Left renal pelvis (tissue), 4 donors: ENCODE results near the gene MOV10. TPM values are rescaled to one million over a fixed set of nuclear protein-coding genes. Genes with fewer than 3 reads are reported as not detected.

Source experiments
- DNase-seq, 4 donors: peaks; one replicate each; pipeline ENCODE4 v3.0.0-alpha.2; 2013; ENCODE audit warnings: low read depth in 4 of 4, low spot score in 3 of 4
- polyA plus RNA-seq, 4 donors: library from polyadenylated mRNA; unstranded; fragments of 120-200 nt; gene quantifications; one replicate each; pipeline ENCODE4 v1.2.1, GENCODE V29; 2013; ENCODE audit not compliant: insufficient read length in 4 of 4

MOV10 gene
- polyA plus RNA-seq, 4 donors: 60.9 to 87.9 (median 68.9) TPM

DNA sequence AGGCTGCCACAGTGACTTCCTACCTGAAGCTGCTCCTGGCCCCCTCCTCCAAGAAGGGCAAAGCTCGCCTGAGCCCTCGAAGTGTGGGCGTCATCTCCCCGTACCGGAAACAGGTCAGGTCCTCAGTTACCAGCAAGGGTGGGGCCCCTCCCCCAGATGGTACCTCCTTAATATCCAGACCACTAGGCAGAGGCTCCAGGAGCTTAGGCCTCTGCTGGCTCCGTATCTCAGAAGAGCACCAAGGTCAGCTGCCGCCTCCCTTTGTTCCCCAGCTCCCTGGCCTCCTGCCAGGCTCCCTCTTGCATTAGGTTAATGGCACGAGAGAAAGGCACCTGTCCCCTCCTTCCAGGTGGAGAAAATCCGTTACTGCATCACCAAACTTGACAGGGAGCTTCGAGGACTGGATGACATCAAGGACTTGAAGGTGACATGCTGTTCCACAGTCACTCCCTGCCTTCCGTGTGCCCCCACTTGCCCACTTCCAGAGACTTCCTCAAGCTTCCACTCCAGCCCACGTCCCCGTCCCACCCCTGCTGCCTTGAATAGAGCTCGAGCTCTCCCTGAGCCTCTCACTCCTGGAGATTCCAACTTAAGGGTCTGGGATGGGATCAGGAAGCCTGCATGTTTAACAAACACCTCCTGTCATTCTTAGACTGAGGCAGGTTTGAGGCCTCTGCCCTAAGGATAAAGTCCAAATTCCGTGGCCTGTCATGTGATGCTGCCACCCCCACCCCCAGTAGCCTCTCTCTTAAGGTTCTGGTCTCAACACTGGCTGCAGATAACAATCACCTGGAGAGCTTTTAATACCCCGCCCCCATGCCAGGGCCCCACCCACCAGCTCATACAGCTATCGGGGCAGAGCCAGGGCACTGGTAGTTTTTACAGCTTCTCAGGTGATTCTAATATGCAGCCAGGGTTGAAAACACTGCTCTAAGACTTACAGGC is 24.2 kb downstream of the MOV10 start:
- DNase-seq: no peak

DNA sequence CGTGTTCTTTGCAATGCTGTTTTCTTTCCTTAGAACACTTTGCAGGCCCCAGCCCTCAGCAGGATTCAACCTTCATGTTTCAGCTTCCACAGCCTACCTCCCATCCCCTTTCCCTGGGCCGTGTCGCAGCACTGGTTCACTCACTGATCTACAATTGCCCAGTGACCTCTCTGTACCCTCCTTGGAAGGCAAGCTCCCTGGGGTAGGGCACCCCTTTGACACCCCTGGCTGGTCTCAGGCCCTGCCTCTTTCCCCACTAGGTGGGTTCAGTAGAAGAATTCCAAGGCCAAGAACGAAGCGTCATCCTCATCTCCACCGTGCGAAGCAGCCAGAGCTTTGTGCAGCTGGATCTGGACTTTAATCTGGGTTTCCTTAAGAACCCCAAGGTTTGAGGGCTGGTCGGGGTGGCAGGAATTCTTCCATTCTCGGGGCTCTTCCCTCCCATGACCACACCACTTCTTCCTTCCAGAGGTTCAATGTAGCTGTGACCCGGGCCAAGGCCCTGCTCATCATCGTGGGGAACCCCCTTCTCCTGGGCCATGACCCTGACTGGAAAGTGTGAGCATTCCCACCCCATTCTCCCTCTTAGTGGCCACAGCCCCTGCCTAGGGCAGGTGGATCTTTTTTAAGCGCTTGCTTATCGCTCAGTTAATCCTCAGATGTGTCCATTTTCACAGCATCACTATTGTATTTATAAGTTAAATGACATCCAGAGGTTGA is 25.1 kb downstream of the MOV10 start:
- no peak for DNase-seq

DNA sequence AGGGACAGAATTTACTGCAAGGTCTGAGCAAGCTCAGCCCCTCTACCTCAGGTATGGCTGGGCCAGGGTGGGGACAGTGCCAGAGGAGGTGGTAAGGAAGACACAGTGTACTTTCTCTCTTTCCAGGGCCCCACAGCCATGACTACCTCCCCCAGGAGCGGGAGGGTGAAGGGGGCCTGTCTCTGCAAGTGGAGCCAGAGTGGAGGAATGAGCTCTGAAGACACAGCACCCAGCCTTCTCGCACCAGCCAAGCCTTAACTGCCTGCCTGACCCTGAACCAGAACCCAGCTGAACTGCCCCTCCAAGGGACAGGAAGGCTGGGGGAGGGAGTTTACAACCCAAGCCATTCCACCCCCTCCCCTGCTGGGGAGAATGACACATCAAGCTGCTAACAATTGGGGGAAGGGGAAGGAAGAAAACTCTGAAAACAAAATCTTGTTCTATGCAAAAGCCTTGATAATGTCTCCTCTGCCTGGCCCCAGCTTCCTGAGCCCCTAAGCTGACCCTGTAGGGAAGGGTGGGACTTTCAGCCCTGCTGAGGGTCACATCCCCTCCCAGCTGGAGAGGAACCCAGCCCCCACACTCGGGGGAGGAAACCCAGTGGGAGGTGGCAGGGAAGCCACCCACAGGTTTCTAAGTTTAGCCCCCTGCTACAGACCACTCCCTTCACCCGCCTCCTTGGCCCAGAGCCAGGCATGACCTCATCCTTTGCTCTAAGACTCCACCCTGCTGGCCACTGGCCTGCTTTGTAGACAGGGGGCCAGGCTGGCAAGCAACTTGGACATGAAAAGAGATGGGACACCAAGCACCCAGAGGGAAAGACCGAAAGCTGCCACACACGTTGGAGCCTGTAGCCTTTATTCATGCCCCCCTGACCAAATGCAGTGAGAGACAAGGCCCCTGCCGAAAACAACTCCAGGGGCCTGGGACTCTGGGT is 26.1 kb downstream of the MOV10 start:
- peak in 3 of 4 donors; percentile 90 to 91 (median 91) for DNase-seq

DNA sequence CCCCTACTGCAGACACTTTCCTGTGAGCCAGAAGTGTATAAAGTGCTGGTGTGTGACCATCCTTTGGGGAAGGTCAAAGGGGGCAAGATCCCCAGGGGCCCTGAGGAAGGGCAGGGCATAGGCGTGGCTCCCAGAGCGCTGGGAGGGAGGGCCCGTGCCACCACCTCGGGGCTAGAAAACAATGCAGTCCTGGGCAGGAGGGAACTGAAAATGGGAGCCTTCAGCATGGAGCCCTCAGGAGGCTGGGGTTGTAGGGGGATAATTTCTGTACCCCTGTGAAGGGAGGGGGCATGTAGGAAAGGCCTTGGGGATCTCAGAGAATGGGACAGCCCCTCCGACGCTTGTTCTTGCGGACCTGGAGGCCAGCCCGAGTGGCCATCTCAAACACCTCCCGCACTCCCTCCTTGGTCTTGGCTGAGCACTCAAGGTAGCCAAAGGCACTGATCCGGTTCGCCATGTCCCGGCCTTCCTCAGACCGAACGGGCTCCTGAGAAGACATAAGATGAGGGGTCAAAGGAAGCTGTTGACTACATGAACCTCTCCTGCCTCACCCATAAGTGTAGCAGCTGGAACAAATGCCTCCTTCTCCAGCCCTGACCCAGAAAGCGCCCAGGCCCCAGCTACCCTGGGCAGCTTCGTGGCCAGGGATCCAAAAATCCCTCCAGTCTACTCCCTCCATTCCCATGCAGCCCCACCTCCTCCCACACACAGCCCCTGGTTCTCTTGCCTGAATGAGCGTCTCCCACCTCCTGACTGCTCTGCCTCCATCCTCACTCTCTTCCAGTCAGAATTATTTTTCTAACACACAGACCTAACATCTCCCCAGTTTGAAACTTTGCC is 27.0 kb downstream of the MOV10 start:
- no peak for DNase-seq

DNA sequence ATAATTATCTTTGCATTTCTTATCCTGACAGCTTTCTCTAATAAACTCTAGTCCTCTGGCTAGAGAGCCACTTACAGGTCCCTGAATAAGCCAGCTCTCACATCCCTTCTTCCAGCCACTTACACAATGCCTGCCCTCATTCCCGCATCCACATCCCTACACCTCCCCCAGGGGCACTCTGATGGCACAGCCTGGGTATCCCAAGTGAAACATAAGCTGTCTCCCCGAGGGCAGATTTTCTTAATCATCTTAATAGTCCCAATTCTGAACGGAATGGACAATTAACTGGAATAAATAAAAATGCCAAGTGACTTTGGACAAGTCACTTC is 27.6 kb downstream of the MOV10 start:
- no peak for DNase-seq

DNA sequence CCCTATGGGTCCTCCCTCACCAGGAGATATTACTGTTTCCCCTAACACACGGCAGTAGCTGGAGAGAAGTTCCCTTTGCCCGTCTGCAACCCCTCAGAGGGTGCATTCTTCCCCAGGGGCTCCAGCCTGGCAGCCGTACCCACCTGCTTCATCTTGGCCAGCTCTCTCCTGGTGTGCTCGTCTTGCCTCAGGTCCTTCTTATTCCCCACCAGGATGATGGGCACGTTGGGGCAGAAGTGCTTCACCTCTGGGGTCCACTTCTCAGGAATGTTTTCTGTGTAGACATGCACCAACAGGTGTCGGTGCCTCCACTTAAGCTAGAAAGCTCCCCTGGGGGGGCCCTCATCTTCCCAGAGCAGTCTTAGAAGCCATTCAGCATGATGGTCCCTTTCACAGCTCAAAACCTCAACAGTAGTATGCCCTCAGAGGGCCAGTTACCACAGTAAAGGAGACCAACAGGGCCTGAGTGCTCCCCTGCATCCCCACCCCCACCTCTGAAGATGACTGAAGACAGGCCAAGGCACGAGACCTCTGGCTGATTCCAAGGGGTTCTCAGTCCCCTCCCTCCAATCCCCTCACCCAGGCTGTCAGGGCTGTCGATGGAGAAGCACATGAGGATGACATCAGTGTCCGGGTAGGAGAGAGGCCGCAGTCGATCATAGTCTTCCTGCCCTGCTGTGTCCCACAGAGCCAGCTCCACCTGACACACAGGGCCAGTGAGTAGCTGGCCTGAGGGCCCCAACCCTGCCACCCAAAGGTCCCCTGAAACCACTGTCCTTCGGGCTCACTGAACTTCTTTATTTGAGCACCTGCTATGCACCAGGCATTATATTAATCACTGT is 28.2 kb downstream of the MOV10 start:
- DNase-seq: no peak

DNA sequence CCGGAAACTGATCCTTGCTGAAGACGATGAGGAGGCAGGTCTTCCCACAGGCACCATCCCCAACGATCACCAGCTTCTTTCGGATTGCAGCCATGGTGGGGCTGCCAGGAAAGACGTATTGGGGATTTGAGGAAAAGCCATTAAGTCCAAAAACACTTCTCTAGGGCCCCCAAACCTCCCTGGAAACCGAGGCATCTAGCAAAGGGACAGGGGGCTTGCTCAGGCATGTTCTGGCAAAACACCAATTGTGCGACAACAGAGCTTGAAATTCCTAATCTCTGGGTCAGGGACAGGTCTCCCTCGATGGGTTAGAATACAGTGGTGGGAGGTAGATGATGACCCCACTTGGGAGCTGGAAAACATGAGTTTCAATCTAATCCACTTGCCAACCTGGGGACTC is 29.2 kb downstream of the MOV10 start:
- no peak for DNase-seq

DNA sequence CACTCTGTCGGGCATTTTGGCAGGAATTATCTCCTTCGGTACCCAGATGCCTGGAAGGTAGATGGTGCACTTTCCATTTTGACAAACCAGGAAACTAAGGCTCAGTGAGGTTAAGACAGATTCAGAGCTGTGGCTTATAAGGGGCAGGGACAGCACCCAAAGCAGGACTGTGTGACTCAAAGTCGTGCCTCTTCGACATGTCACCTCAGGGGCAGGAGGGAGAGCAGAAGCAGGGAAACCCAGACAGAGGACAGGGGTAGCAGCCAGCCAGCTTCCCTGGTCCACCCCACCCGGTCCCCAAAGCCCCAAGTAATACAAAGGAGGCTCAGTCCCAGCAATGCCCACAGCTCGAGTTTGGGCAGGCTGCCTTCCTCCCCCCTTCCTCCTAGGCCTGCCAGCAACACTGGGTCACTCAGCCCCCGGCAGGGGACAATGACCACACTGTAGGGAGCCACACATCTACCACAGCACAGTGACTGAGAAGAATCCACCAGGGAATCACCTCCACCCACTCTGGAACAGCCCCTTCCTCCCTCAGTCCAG is 30.0 kb downstream of the MOV10 start:
- no peak for DNase-seq

DNA sequence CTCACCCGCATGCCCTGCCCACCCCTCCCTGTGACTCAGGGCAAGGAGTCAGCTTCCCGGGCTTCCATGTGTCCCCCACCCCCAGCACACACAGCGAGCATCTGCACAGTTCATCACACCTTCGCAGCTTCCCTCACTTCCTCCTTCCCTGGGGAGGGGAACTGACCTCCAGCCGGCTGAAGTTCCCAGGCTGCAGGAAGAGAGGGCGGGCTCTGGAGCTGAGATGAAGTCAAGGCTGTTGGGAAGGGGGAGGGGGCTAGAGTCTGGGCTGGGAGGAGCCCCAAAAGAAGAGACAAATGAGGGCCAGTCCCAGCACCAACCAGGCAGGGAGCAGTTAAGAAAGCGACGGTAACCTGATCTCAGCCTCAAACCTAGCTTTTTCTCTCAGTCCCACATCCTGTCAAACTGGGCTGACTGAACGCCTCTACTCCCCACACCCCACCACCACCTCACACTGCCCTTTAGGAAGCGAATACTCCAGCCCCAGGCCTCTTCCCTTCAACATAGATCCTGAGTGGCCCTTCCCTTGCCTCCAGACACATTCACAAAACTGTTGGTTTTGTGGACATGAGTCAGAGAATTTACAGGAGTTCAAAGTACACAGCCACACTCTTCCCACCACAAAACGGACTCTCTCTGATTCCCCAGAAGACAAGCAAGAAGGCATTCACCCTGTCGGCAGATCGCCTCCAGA is 30.6 kb downstream of the MOV10 start:
- peak; percentile 89 to 94 (median 92) for DNase-seq

DNA sequence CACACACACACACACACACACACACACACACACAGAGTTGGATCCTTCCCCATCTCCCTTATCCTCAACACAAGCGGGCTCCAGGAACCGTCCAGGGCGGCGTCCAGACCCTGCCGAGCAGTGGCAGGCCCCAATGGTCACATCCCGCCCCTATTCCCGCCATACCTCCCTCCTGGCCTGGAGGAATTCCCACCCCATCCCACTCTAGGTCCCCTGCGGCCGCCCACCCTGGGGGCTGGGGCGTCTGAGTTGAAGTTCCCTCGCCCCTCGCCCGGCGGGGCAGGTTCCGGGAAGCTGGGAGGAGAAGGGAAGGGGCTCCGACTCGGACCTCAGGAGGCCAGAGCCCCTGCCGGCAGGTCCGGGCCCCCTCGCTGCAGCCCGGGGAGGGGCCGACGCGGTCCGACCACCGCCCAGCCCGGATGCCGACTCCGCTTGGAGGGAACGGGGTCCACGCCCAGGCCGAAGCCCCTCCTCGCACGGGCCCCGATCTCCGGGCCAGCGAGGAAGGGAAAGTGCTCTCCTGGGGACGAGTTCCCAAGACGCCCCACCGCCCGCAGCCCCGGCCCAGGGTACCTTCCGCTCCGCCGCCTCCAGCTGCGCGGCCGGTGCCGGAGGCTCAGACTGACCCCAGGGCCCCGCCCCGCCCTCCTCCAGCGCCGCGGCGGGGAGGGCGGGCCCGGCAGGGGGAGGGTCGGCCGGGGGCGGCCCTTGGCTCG is 32.2 kb downstream of the MOV10 start, which contains the start of gene RHOC:
TSS of gene RHOC (minus strand) at position 623 of the 716 bp plus-strand sequence. CDS start 3,328 bp downstream, outside the sequence.
- DNase-seq: no peak

DNA sequence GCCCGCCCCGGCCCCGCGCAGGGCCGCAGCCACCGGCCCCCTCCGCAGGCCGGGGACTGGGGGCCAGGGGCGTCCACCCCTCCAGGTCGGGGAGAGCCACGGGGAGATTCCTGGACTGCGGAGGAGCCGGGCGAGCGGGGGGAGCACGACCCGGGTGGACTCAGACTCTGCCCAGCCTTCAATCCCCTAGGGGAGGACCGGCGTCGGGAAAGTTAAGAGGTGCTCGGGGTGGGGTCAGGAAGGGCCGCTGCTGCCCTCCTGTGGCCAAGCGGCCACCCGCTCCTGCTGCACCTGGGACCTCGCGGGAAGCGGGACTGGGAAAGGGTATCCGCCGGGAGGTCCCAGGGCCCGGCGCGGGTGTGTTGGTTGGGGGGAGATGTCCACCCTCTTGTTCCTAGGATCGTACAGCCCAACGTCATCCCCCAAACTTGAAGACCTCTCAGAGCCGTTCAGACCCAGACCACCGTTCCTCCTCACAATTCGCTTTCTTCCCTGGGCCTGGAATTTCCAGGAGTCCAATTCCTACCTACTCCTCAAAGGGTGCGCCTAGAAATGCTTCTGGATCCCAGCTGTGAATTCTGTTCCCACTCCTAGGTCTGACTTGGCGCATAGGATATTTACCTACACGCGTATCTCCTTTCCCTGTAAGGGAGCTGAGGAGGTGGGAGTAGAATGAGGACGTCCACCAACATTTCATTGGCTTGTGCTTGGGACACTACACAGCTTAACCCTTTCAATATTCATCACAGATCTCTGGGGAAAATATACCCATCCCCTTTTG is 33.0 kb downstream of the MOV10 start:
- peak in 2 of 4 donors; percentile 83 to 84 for DNase-seq

DNA sequence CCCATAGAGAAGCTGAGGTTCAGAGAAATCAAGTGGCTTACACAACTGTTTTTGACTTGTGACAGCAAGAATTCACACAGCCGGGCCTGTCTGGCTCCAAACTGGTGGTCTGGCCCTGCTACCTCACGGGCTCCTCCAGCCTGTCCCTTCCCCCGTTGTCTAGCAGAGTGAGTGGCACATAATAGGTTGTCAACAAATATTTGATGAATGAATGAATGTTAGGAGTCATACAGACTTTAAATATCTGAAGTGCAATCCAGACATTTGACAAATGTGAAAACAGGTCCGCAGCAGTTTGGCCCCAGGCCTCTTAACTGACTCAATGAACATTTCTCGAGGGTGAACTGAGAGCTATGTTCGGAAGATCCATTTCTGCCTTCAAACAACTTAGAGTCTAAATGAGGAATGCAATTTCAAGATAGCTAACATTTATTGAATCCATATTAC is 33.6 kb downstream of the MOV10 start:
- DNase-seq: no peak

DNA sequence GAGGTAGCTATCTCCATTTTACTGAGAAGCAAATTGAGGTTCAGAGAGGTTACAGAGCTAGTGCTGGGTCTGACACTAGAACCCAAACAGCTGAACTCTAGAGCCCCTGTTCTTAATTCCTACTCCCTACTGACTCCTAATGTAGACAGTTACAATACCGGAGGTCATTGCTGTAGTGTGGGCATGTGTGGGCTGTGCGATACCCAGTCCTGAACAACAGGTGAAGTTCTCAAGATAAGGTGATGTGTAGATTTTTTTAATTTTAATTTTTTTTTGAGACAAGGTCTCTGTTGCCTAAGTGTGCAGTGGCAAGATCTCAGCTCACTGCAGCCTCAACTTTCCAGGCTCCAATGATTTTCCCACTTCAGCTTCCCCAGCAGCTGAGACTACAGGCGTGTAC is 34.0 kb downstream of the MOV10 start:
- no peak for DNase-seq

DNA sequence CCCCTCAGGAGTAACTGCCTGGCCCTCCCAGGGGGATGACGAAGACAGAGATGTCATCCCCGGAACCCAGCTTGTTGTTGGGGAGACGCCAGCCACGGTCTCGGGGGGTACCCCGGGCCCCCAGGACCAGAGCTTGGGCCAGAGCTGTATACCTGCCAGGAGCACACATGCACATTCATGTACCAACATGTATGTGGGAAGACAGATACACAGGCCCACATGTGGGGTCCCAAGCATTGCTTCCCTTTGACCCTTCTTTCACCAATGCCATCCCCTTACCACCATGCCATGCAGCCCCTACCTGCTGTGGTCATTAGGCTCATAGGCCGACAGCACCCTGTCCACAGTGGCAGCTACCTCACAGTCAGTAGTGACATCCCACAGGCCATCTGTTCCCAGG is 35.7 kb downstream of the MOV10 start:
- no peak for DNase-seq

DNA sequence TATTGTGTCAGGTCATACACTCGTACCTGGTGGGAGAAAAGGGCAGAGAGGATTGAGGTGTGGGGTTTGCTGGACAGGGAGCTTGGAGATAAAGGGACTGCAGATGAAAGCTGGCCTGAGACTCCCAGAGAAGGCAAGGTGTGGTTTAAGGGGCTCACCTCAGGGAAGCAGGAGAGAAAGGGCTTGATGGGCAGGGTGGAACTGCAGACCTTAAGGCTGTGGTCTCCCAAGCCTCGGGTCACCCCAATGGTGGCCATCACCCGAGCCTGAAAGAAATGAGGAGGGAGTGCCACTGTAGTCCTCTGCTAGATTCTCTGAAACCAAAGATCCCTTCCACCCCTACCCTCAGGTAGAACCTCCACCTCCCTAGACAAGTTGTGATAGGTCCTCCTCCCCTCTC is 36.1 kb downstream of the MOV10 start:
- DNase-seq: no peak

DNA sequence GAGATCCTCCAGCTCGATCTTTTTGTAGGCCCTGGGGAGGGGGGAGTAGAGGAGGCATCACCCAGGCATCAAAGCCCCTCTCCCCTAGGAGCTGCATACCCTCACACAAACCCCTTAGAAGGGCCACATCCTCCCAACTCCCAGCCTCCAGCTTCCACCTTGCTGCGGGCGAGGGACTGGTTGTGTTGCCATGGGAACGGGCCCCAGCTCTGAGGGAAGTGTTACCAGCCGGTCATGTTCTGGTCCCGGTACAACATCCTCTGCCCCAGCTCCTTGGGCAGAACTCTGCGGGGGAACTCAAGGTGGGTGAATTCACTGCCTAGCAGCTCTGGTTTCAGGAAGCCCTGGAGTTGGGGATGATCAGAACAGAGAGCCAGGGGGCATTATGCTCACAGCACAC is 36.6 kb downstream of the MOV10 start:
- DNase-seq: no peak

DNA sequence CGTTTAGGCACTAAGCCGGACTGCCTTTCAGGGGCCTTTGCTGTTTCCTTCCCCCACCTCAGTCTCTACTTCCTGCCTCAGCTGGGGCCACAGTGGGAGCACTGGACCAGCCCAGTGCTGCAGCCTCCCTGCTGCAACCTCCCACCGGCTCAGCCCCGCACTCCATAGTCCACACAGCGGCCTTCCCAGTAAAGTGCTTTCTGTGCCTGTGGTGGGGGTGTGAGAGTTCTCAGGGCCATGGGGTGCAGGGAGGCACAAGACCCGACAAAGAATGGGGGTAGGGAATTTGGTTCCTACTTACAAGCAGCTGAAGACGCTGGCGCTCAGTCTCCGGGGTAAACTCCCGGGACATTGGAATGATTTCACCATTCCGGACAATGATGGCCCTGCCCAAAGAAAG is 37.2 kb downstream of the MOV10 start:
- no peak for DNase-seq
